HG03432 (cell line): Measurements from ENCODE around the gene KIRREL2.

Experiments used
- ATAC-seq: cut with Tn5 transposase; IDR thresholded peaks from one replicate; pipeline ENCODE4 v1.9.1; 2021; ENCODE audit warnings: mild to moderate bottlenecking, moderate library complexity; ENCODE audit not compliant: unreplicated experiment

KIRREL2 gene

GRCh38 chr19:35844482-35845214, 12.1 kb upstream of the KIRREL2 start:
- no peak for ATAC-seq

DNA sequence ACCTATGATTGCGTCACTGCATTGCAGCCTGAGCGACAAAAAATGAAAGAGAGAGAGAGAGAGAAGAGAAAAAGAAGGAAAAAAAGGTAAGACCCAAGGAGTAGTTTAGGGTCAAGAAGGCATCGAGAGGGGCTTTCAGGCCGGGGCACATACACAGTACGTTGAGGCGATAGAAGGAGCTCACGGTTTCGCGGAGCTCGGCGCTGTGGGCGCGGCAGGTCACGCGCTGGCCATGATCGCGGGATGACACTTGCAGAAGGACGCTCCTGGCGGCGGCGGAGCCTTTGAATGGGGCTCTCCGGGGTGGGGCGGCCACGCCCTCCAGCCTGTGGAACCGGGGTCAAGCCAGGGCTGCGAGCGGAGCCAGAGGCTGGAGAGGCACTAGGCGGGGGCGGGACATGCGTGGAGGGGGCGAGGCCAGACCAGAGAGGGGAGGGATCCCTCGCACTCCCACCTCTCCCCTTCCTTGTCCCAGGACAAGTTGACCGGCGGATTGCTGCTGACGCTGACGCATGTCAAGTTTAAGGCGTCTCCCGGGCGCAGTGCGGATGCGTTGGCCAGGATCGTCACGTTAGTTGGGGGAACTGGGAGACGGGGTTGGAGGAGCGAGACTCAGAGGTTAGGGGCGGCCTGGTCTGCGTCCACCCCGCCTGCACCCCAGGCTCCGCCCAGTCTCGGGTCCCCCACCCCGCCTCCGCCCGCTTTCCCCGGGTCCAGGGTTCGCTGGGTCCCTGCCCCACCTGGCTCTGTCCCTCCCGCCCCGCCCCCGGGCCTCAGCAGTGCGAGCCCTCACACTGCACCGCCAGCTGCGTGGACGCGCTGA, 11.3 kb upstream of the KIRREL2 start:
- no peak for ATAC-seq

- ATAC-seq: no peak
Measured at GRCh38 chr19:35846038-35846668, 10.6 kb upstream of the KIRREL2 start.

DNA sequence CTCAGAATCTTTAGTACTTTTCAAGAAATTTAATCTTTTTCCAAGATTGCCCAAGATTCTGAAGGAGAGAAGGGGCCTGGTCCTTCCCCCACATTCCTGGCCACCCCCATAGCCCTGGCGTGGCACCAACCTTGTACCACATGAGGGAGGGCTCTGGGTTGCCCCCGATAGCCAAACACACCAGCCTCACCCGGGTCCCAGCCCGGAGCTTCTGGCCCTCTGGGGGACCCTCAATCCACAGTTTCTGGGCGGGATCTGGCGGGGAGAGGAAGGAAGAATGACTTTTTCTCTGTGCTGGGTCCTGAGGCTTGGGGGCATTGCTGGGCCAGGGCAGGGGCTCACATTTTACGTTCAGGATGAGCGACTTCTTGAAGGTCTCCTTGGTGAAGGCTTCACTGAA, 8.8 kb upstream of the KIRREL2 start:
- ATAC-seq: no peak

DNA sequence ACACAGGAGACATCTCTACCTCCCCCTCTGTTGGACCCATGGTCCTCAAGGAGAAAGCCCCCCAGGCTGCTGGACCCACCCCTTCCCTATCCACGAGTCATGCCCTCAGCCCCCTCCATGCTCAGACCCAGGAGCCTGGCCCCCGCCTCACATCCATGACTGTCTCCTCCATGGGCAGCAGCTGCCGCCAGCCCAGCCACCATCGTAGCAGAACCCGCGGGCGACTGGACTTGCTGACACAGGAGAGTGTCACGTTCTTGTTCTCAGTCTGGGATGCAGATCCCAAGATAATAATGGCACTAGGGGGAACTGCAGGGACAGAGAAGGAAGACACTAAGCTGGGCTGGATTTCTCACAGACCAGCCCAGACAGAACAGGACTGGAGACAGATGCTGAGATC, 8.2 kb upstream of the KIRREL2 start:
- ATAC-seq: no peak

DNA sequence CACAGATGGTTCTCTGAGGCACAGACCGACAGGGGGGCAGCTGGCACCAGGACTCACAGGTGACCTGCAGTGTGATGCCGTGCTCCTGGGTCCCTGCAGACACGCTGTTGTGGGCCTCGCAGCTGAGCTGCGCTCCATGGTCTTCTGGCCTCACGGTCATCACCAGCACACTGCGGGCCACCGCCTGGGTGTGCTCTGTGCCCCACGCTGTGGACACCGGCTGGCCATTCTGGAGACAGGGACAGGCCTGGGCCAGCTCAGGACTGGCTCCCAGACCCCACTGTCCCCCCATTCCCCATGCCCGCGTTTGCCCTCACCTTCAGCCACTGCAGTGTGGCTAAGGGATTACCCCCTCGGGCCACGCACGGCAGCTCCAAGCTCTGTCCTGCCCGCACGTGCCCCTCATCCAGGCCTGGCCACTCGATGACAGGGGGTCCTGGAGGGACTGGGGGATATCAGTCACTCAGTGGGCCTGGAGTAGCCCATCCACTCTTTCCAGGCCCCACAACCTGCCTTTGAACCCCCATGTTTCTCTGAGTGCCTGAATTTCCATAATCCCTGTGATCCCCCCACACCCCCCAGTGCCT, 7.7 kb upstream of the KIRREL2 start:
- no peak for ATAC-seq

DNA sequence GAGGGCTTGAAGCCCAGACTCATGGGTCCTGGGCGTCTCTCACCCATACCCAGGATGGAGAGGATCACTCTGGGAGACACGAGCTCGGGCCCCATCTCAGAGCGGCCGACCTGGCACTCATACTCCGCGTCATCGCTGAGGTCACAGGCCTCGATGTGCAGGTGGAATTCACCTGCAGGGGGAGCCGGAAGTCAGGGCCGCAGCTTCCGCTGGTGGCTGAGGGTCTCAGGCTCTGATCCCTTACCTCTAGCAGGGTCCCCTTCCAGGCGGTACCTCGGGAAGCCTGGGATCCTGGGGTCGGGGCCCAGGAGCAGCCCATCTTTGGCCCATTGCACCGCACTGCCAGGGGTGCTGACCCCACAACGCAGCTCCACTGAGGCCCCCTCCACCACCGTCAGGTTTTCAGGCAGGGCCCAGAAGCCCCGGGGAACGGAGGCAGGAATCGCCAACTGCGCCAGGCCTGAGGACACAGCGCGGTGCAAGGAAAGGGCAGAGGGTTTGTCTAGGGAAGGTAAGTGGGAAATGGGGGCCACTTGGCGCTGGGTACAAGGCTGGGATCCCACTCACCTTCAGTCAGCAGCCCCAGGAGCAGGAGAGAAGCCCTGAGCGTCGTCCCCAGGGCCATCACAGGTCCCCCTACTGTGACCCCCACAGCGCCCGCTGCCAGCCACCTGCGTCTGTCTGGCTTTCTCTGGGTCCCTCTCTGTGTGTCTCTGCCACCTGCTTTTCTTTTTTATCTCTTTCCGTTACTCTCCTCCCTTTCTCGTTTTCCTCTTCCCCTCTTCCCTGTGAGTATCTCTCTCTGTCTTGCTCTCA, 5.3 kb upstream of the KIRREL2 start:
- no peak for ATAC-seq

- no peak for ATAC-seq
Measured at GRCh38 chr19:35852029-35852780, 4.5 kb upstream of the KIRREL2 start, which contains the start of gene NPHS1. Gene NPHS1, minus strand, starts transcription at chr19:35852504. Its CDS starts 667 bp downstream, at chr19:35851837.

GRCh38 chr19:35853038-35853756, 3.5 kb upstream of the KIRREL2 start:
- ATAC-seq: no peak

- no peak for ATAC-seq
Measured at GRCh38 chr19:35858311-35858710, 1.6 kb downstream of the KIRREL2 start.

GRCh38 chr19:35859414-35859813, 2.7 kb downstream of the KIRREL2 start:
- no peak for ATAC-seq

DNA sequence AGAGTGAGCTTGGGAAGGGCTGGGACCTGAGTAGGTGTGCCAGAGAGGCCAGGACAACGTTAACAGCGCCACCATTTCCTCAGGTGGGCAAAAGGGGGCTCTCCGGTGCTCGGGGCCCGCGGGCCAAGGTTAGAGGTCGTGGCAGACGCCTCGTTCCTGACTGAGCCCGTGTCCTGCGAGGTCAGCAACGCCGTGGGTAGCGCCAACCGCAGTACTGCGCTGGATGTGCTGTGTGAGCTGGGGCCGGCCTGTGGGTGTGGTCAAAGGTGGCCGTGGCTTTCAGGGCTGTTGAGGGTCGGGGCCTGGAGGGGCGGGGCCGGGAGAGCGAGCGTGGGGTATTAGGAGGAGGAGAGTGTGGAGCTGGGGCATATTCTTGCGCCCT, 3.7 kb downstream of the KIRREL2 start:
- ATAC-seq: no peak

- no peak for ATAC-seq
Measured at GRCh38 chr19:35860818-35861639, 4.3 kb downstream of the KIRREL2 start.

DNA sequence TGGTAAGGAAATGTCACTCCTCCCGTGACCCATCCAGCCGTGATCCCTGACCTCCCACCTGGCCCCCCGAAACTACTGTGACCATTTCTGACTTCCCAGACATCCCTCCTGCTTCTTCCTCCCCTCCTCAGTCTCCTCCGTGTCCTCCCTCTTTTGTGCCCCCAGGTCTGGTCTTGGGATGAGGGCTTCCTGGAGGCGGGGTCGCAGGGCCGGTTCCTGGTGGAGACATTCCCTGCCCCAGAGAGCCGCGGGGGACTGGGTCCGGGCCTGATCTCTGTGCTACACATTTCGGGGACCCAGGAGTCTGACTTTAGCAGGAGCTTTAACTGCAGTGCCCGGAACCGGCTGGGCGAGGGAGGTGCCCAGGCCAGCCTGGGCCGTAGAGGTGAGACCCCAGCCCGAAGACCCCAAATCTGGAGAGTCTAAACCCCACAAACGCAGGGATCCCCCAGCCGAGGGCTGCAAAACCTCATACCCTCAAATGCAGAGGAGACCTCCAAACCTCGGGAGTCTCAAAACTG, 5.0 kb downstream of the KIRREL2 start:
- no peak for ATAC-seq

GRCh38 chr19:35862528-35862927, 5.8 kb downstream of the KIRREL2 start:
- no peak for ATAC-seq

DNA sequence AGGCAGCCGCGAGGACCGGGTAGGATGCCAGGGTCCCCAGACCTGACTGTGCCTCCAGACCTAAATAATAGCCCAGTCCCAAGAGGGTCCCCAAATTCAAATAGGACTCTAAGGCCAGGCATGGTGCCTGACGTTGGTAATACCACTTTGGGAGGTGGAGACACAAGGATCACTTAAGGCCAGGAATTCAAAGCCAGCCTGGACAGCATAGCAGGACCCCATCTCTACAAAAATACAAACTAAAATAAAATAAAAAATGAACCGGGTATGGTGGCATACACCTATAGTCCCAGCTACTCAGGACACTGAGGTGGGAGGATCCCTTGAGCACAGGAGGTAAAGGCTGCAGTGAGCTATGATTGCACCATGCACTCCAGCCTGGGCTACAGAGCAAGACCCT, 6.3 kb downstream of the KIRREL2 start:
- ATAC-seq: no peak

DNA sequence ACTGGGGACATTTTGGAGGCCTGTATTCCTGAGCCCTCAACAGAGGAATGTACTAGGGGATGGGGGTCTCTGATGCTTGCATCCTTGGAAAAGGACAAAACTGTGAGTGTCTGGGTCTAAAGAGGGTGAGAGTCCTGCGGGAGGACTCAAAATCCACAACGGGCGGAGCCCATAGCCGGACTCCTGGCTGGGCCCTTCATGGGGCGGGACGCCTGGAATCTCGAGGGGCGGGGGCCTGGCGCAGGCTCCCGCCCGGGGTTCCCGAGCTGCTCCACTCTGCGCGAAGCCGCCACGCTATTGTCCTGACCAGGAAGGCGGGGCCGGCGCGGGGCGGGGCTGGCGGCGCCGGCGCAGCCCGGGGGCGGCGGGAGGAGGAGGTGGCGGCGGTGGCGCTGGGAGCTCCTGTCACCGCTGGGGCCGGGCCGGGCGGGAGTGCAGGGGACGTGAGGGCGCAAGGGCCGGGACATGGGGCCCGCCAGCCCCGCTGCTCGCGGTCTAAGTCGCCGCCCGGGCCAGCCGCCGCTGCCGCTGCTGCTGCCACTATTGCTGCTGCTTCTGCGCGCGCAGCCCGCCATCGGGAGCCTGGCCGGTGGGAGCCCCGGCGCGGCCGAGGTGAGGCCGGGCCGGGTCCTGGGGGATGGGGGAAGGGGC, 11.6 kb downstream of the KIRREL2 start, which contains the start of gene APLP1:
APLP1 (plus strand) TSS at position 403 of the 651 bp plus-strand sequence; CDS start at position 466, 63 bp downstream.
- ATAC-seq: peak; percentile 51
